AG04449 (cell line): Measurements from ENCODE around the gene RAC3.

Source experiments
- CTCF ChIA-PET: fragments of 350-600 bp; formaldehyde crosslinking; extraction: SDS; loops from one replicate; lab custom pipeline; 2021; ENCODE audit warnings: antibody characterized with exemption; lab: Yijun Ruan, JAX
- POLR2A ChIA-PET: fragments of 400-600, 350-600 bp; formaldehyde crosslinking; extraction: SDS; loops from one replicate; lab custom pipeline; 2020; ENCODE audit warnings: antibody characterized with exemption, inconsistent platforms; lab: Yijun Ruan, JAX
- DNase-seq: peaks from one replicate; pipeline ENCODE4 v3.0.0-alpha.2; 2010; ENCODE audit warnings: low read depth, low spot score
- H3K4me3 ChIP-seq: 2 replicates; pipeline ENCODE4 v1.5.1; 2011; ENCODE audit warnings: low read depth, mild to moderate bottlenecking, control low read depth, low read length
- TF ChIP-seq, protein P1 (sequence below): IDR thresholded peaks from one replicate; pipeline ENCODE4 v1.5.1; 2011; ENCODE audit warnings: mild to moderate bottlenecking, moderate library complexity, low read length, control low read depth, inconsistent platforms; ENCODE audit not compliant: insufficient read depth; ENCODE audit errors: missing control alignments

The RAC3 gene

GRCh38 chr17:82080789-82081464 is 49.4 kb downstream of the RAC3 start:
- DNase-seq, result no peak
- POLR2A ChIA-PET, result interaction anchor here (2.3 kb wide), 1 partner anchor 17 kb away, joined by 6 read pairs; the partner anchor contains the start of gene FASN
- CTCF ChIA-PET, result no interaction called here
- H3K4me3 ChIP-seq, result no peak overlapping the region
- TF ChIP-seq, protein P1, sequence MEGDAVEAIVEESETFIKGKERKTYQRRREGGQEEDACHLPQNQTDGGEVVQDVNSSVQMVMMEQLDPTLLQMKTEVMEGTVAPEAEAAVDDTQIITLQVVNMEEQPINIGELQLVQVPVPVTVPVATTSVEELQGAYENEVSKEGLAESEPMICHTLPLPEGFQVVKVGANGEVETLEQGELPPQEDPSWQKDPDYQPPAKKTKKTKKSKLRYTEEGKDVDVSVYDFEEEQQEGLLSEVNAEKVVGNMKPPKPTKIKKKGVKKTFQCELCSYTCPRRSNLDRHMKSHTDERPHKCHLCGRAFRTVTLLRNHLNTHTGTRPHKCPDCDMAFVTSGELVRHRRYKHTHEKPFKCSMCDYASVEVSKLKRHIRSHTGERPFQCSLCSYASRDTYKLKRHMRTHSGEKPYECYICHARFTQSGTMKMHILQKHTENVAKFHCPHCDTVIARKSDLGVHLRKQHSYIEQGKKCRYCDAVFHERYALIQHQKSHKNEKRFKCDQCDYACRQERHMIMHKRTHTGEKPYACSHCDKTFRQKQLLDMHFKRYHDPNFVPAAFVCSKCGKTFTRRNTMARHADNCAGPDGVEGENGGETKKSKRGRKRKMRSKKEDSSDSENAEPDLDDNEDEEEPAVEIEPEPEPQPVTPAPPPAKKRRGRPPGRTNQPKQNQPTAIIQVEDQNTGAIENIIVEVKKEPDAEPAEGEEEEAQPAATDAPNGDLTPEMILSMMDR, result no peak

GRCh38 chr17:82081546-82081945 is 50.1 kb downstream of the RAC3 start:
- no peak overlapping the region for H3K4me3 ChIP-seq
- POLR2A ChIA-PET, result interaction anchor here (2.3 kb wide), 1 partner anchor 17 kb away, joined by 6 read pairs; the partner anchor contains the start of gene FASN
- CTCF ChIA-PET, result no interaction called here
- no peak for DNase-seq
- TF ChIP-seq, protein P1, result no peak

GRCh38 chr17:82081966-82082365 is 50.5 kb downstream of the RAC3 start:
- ChIA-PET CTCF (no interaction called here), POLR2A (interaction anchor here (2.3 kb wide), 1 partner anchor 16 kb away, joined by 6 read pairs; the partner anchor contains the start of gene FASN)
- H3K4me3 ChIP-seq, result no peak overlapping the region
- DNase-seq, result no peak
- TF ChIP-seq, protein P1, result no peak

GRCh38 chr17:82082456-82082855 is 51.0 kb downstream of the RAC3 start:
- ChIA-PET POLR2A (interaction anchor here (2.3 kb wide), 1 partner anchor 16 kb away, joined by 6 read pairs; the partner anchor contains the start of gene FASN), CTCF (no interaction called here)
- TF ChIP-seq, protein P1, result no peak
- no peak for DNase-seq
- H3K4me3 ChIP-seq, result no peak overlapping the region

- H3K4me3 ChIP-seq, result no peak overlapping the region
- no peak for DNase-seq
- POLR2A ChIA-PET, result interaction anchor here (2.3 kb wide), 1 partner anchor 15 kb away, joined by 6 read pairs; the partner anchor contains the start of gene FASN
- CTCF ChIA-PET, result no interaction called here
- TF ChIP-seq, protein P1, result no peak
Measured at GRCh38 chr17:82083009-82083408, 51.5 kb downstream of the RAC3 start.
